ENCODE measurements around the gene GORASP2.

GORASP2 gene

GRCh38 chr2:171008550-171009205, 79.6 kb downstream of the GORASP2 start:
- no peak for DNase-seq

- DNase-seq = no peak
Measured at GRCh38 chr2:171009386-171009785, 80.3 kb downstream of the GORASP2 start.

GRCh38 chr2:171013851-171014250, 84.8 kb downstream of the GORASP2 start:
- DNase-seq = no peak

- DNase-seq = no peak
Measured at GRCh38 chr2:171016125-171016524, 87.1 kb downstream of the GORASP2 start.
